Activated naive CD8-positive, alpha-beta T cell treated with anti-CD3 and anti-CD28 coated beads, Interleukin-2, amount 10 ng/mL, durations not matched to agents 7 days and 5 days (primary cell): ENCODE data around the gene APOL3. TPM values are rescaled to one million over a fixed set of nuclear protein-coding genes. Genes with fewer than 3 reads are reported as not detected.
A peak's percentile ranks its signal among the peaks of the same experiment; 100 is the strongest.
"Not testable (repeated sequence)": the region's sequence is repeated elsewhere in the genome, so short reads cannot be mapped to it uniquely, and the experiment has no call there.

Experiments used
- ATAC-seq: fragments of 150-1000 bp; cut with Tn5 transposase; one replicate; pipeline ENCODE4 v1.10.0; 2021; ENCODE audit warnings: low read depth, moderate library complexity
- POLR2A ChIA-PET: fragments of 350-600 bp; sonication (Branson Sonifier 250); formaldehyde crosslinking; loops from one replicate; lab custom pipeline; 2021; ENCODE audit warnings: antibody characterized with exemption; lab: Charles Lee
- DNase-seq: peaks from one replicate; pipeline ENCODE4 v3.0.0; 2021
- H3K27ac Mint-ChIP-seq: one replicate; pipeline ENCODE4 v1.8.0; 2022; ENCODE audit warnings: mild to moderate bottlenecking, mixed read lengths
- H3K27me3 Mint-ChIP-seq: one replicate; pipeline ENCODE4 v1.8.0; 2022; ENCODE audit warnings: mild to moderate bottlenecking, moderate library complexity, mixed read lengths
- H3K36me3 Mint-ChIP-seq: one replicate; pipeline ENCODE4 v1.8.0; 2021; ENCODE audit warnings: mild to moderate bottlenecking, mixed read lengths
- H3K4me1 Mint-ChIP-seq: one replicate; pipeline ENCODE4 v1.8.0; 2021; ENCODE audit warnings: mixed read lengths
- H3K4me3 Mint-ChIP-seq: one replicate; pipeline ENCODE4 v1.8.0; 2022; ENCODE audit warnings: mild to moderate bottlenecking, moderate library complexity, mixed read lengths
- H3K9me3 Mint-ChIP-seq: one replicate; pipeline ENCODE4 v1.8.0; 2021; ENCODE audit warnings: mixed read lengths
- total RNA-seq, 2 experiments: library from RNA; stranded (reverse); gene quantifications; one replicate each; pipeline ENCODE4 v1.2.3, GENCODE V29; 2021

The APOL3 gene
- total RNA-seq, 2 experiments from 2014 or later = 146 to 159 TPM

DNA sequence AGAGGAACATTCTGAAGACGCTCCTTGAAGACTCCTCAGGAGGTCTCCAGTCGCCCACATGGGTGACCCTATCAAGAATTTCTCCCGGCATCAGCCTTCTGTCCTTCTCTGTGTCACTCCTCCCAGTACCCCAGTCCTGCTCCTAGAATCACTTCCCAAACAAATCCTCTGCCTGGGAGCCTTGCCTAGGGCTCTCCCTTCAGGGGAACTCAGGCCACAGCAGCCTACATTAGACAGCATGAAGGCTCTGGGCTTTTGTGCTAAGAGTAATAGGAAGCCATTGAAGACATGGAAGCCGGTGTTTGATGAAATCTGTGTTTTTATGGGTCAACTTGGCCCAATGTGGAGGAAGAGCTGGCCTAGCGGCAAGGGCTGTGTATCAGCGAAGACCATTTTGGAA lies 27.3 kb upstream of the APOL3 start:
- H3K4me1 Mint-ChIP-seq, POLR2A ChIA-PET, DNase-seq, H3K4me3 Mint-ChIP-seq, H3K27ac Mint-ChIP-seq, H3K36me3 Mint-ChIP-seq, H3K27me3 Mint-ChIP-seq, H3K9me3 Mint-ChIP-seq, ATAC-seq: not testable (repeated sequence)

DNA sequence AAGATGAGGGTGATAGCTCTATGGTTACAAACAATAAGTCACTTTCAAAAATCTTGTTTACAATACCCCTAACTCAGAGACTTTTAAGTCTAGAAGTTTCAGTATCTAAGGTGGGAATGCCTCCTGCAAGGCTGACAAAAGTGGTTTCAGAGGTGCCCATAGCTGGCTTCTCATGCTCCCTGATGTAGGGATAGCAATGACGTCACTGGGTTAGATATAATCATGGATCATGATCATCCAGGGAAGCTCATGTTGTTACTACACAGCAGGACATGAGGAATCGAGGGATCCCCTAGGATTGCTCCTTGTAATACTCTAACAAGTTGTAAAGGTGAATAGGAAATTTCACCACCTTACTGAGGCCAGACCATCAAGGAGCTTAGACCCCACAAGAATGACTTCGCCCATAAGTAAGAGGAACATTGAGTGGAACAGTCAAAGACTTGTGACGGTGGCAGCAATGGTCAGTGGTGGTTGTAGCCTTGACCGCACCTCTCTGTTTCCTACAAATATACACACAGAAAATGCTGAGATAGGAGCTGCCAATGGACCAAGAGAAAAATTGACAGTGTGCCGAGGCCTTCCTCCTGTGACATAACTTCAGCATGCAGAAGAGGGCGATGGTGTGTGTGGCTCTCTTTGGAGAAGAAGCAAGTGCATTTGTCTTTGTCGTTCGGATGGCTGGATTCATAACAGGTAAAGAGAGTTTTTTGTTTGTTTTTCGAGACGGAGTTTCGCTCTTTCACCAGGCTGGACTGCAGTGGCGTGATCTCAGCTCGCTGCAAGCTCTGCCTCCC lies 25.5 kb upstream of the APOL3 start:
- ATAC-seq = no peak
- H3K9me3 Mint-ChIP-seq = no peaks in the 10 kb centered on the region
- no peak for DNase-seq
- no peak overlapping the region for H3K4me3 Mint-ChIP-seq
- H3K4me1 Mint-ChIP-seq = peaks cover 2% of the 10 kb centered on the region
- no peak overlapping the region for H3K27ac Mint-ChIP-seq
- peaks cover 12% of the 10 kb centered on the region for H3K27me3 Mint-ChIP-seq
- POLR2A ChIA-PET = interaction anchor here (1.0 kb wide), 1 partner anchor 43 kb away, joined by 3 read pairs; no protein-coding TSS in a partner anchor
- peaks cover 2% of the 10 kb centered on the region for H3K36me3 Mint-ChIP-seq

DNA sequence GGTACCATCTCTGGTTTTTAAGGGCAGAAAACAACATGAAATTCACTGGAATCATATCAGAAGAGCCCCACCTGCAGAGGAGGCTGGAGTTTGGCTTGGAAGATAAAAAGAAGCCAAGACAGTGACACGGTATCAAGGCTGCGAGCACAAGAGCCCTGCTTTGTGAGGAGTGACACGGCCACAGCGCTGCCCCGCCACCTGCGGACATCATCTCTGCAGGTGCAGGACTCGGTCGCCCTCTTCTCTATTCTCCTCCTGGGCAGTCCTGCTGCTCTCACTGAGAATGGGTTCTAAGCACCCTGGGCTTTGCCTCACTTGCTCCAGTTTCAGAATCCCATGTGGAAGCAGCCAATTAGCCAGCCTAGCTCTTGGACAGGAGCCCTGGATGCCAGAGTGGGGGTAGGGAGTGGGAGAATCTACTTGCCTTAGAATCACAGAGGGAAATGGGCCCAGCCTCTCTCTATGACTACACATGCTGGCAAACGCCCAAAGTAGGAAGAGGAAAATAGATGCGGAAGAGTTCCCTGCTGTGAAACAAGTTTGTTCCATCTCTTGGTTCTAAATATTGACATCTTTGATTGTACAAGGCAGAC lies 24.0 kb upstream of the APOL3 start:
- POLR2A ChIA-PET = no interaction called here
- no peaks in the 10 kb centered on the region for H3K36me3 Mint-ChIP-seq

DNA sequence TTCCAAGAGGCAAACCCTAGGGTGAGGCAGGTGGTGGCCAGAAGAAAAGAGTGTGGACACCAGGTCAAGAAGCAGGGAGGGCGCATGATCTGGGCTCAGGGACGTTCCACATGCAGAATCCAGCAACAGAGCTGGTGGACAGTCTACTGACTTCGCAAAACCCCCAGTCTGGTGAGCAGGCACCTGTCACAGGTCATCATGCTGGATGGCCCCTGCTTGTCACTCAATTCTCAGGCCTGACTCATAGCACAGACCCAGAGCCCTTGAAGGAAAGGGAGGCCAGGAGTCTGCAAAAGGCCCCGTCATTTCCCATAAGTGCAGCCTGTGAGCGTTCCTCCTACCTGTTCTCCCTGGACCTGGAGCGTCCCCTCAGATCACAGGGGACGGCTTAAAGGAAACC lies 22.9 kb upstream of the APOL3 start:
- Mint-ChIP-seq H3K4me3 (no peak overlapping the region), H3K27ac (no peak overlapping the region), H3K27me3 (peaks cover 12% of the 10 kb centered on the region), H3K36me3 (no peaks in the 10 kb centered on the region), H3K9me3 (no peaks in the 10 kb centered on the region), H3K4me1 (peaks cover 6% of the 10 kb centered on the region)
- DNase-seq (no peak), ATAC-seq (no peak)
- POLR2A ChIA-PET = interaction anchor here (0.6 to 1.6 kb wide), 2 partner anchors 24 to 43 kb away, joined by 4 to 7 read pairs; partner anchors contain the start of gene APOL3

More for the DNA sequence above, 24.0 kb upstream of the APOL3 start:
- peaks cover 12% of the 10 kb centered on the region for H3K27me3 Mint-ChIP-seq
- peaks cover 6% of the 10 kb centered on the region for H3K4me1 Mint-ChIP-seq
- no peak overlapping the region for H3K27ac Mint-ChIP-seq
- H3K4me3 Mint-ChIP-seq = no peak overlapping the region
- DNase-seq = no peak
- ATAC-seq = no peak
- H3K9me3 Mint-ChIP-seq = no peaks in the 10 kb centered on the region

DNA sequence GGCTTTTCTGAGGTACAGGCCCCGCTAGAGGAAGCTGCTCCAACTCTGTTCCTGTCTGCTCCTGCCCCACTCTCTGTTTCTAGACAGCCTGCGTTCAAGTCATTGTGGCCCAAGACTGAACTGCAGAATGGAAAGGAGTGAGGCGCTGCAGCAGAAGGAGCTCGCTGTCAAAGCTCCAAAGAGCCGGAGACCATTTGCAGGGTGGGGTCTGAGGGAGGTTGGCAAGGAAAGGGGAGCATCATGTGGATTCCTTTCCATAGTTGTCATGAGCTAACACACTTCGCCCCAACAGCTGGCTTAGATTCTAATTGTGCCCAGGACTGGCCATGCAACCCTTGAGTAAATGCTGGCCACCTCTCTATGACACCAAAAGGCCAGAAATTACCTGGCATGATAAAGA lies 22.3 kb upstream of the APOL3 start:
- H3K36me3 Mint-ChIP-seq = no peaks in the 10 kb centered on the region
- no peak overlapping the region for H3K4me3 Mint-ChIP-seq
- H3K27me3 Mint-ChIP-seq = peaks cover 10% of the 10 kb centered on the region
- no peaks in the 10 kb centered on the region for H3K9me3 Mint-ChIP-seq
- peaks cover 6% of the 10 kb centered on the region for H3K4me1 Mint-ChIP-seq
- POLR2A ChIA-PET = interaction anchor here (1.6 kb wide), 1 partner anchor 23 kb away, joined by 7 read pairs; the partner anchor contains the start of gene APOL3
- ATAC-seq (no peak), DNase-seq (no peak)
- H3K27ac Mint-ChIP-seq = no peak overlapping the region

DNA sequence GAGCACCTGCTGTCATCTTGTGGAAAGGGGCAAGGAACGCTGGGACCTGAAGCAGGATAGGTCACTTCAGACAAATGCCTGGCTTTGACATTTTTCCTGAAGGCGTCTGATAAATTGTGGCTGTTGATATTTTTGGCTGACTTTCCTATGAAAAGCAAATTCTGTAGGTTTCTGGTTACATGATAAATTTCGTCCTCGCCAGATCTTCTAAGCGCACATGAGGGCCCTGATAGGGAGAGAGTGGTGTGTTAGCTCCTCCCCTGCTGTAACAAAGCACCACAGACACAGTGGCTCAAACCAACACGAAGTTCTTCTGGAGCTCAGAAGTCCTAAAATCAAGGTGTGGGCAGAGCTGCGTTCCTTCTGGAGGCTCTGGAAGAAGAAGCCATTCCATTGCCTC lies 21.5 kb upstream of the APOL3 start:
- DNase-seq = no peak
- H3K9me3 Mint-ChIP-seq = no peaks in the 10 kb centered on the region
- POLR2A ChIA-PET = interaction anchor here (1.6 kb wide), 1 partner anchor 22 kb away, joined by 7 read pairs; the partner anchor contains the start of gene APOL3
- no peak for ATAC-seq
- peaks cover 2% of the 10 kb centered on the region for H3K36me3 Mint-ChIP-seq
- H3K4me1 Mint-ChIP-seq = peaks cover 6% of the 10 kb centered on the region
- H3K4me3 Mint-ChIP-seq = no peak overlapping the region
- peaks cover 10% of the 10 kb centered on the region for H3K27me3 Mint-ChIP-seq
- no peak overlapping the region for H3K27ac Mint-ChIP-seq

DNA sequence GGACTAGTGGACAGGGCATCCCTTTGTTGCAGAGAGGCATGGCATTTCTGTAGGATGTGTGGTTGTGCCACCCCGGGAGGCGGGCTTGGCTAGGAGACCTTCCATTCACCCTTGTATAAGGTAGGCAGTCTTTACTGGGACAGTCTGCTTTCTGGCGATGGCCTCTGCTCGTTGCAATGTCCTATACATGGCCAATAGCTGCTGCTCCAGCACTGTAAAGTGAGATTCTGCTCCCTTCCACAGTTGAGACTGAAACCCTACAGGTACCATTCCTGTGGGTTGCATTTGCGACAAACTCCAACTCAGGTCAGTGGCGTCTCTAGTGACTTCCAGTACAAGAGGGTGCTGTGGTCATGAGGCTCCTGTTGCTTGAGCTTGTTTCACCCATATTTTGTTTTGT lies 20.4 kb upstream of the APOL3 start:
- POLR2A ChIA-PET = no interaction called here
- no peak for ATAC-seq
- Mint-ChIP-seq H3K4me1 (peaks cover 4% of the 10 kb centered on the region), H3K4me3 (no peak overlapping the region), H3K27ac (no peak overlapping the region), H3K27me3 (peaks cover 7% of the 10 kb centered on the region), H3K36me3 (peaks cover 2% of the 10 kb centered on the region), H3K9me3 (peaks cover 1% of the 10 kb centered on the region)
- no peak for DNase-seq

DNA sequence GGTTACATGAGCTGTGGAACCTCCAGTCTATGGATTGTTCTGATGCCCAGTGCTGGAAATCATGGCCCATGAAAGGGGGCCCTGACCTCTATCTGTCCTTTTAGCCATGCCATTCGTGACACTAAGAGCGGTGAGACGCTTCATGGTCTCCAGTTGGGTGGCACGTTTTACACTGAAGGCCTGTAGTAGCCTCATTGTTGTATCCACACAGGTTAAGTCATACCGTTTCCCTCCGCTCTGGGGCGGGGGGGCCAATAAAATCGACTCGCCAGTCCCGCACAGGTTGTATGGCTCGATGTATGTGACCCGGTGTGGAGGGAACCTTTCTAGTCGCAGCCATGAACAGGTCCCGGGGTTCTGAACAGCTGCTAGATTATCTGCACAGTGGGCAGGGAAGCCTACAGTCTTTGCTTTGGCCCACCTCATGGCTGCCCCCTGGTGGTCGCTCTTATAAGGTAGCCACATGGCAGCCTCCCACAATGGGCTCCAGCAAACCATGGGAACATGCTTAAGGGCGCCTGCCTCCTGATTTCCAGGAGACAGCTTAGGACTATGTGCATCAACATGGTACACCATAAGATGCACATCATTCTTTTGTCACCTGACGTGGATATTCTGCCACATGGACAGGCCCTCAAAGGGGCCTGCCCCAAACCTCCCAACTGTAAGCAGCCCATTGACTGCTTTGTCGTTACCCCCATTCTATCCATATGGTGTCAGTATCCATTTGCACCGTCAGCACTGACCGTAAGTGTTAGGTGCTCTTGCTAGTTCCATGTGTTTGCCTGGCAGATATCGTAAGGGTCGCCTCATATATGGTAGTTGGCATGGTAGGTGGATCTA lies 19.7 kb upstream of the APOL3 start:
- ATAC-seq = peak; percentile 97

DNA sequence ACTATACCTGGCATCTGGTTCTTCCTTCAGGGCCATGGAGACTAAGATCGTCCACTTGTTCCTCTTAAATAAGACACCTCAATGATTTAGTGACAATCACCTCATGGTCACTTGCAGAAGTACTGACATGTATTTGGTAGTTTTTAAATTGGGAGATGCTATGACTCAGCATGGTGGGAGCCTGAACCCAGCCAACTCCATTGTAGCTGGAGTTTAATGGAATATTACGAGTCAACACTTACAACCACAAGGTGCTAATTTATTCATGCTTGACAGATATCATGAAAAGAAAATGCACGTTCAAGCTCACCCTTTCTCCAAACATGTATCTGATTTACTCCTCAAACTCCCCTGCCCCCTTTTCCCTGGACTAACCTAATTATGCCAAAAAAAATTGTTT lies 16.6 kb upstream of the APOL3 start:
- Mint-ChIP-seq H3K27ac (no peak overlapping the region), H3K36me3 (peaks cover 4% of the 10 kb centered on the region), H3K27me3 (no peaks in the 10 kb centered on the region), H3K4me3 (no peak overlapping the region), H3K4me1 (peaks cover 4% of the 10 kb centered on the region), H3K9me3 (peaks cover 5% of the 10 kb centered on the region)
- ATAC-seq (no peak), DNase-seq (no peak)
- POLR2A ChIA-PET = interaction anchor here (1.4 kb wide), 3 partner anchors 13 to 61 kb away, joined by 3 to 9 read pairs (median 3); partner anchors contain the start of gene APOL3

More for the DNA sequence above, 19.7 kb upstream of the APOL3 start:
- POLR2A ChIA-PET = interaction anchor here (0.9 to 1.0 kb wide), 2 partner anchors 20 to 24 kb away, joined by 3 to 4 read pairs; partner anchors contain the start of gene APOL3
- H3K27me3 Mint-ChIP-seq = peaks cover 5% of the 10 kb centered on the region
- H3K4me1 Mint-ChIP-seq = peaks cover 4% of the 10 kb centered on the region
- peaks cover 5% of the 10 kb centered on the region for H3K9me3 Mint-ChIP-seq
- H3K27ac Mint-ChIP-seq = no peak overlapping the region
- DNase-seq = peak; percentile 87
- H3K36me3 Mint-ChIP-seq = peaks cover 4% of the 10 kb centered on the region
- H3K4me3 Mint-ChIP-seq = no peak overlapping the region

DNA sequence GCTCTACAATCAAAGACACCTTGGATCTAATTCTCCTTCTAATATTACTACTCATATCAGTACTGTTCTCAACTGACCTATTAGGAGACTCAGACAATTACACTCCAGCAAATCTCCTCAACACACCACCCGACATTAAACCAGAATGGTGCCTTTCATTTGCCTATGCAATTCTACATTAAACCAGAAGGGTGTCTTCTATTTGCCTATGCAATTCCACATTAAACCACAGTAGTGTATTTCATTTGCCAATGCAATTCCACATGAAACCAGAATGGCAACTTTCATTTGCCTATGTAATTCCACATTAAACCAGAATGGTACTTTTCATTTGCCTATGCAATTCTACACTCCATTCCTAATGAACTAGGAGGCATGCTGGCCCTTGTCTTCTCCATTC lies 15.3 kb upstream of the APOL3 start:
- DNase-seq (no peak), ATAC-seq (no peak)
- Mint-ChIP-seq H3K4me1 (peaks cover 4% of the 10 kb centered on the region), H3K27ac (no peak overlapping the region), H3K9me3 (peaks cover 5% of the 10 kb centered on the region), H3K4me3 (no peak overlapping the region), H3K27me3 (no peaks in the 10 kb centered on the region), H3K36me3 (peaks cover 4% of the 10 kb centered on the region)
- POLR2A ChIA-PET = interaction anchor here (1.1 kb wide), 1 partner anchor 31 kb away, joined by 6 read pairs; no protein-coding TSS in a partner anchor

DNA sequence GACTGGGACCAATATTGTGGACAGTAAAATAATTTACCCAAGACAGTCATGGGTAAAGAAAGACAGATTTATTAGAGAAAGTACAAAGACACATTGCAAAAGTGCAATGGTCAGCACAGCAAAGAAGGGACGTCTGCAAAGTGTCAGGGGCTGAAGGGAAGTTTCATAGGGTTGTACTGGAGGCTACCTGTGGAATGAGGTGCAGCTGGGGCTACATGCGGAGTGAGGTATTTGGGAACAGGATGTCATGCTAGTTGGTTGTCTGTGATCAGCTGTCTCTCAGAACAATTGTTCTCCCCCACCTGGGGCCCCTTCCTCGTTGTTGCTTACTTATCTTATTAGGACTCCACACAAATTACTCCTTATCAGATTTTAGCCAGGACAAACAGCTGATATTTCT lies 11.4 kb upstream of the APOL3 start:
- H3K36me3 Mint-ChIP-seq = peaks cover 7% of the 10 kb centered on the region
- H3K27ac Mint-ChIP-seq = no peak overlapping the region
- POLR2A ChIA-PET = no interaction called here
- H3K27me3 Mint-ChIP-seq = no peaks in the 10 kb centered on the region
- ATAC-seq (no peak), DNase-seq (no peak)
- no peak overlapping the region for H3K4me3 Mint-ChIP-seq
- peaks cover 8% of the 10 kb centered on the region for H3K9me3 Mint-ChIP-seq
- peaks cover 7% of the 10 kb centered on the region for H3K4me1 Mint-ChIP-seq

DNA sequence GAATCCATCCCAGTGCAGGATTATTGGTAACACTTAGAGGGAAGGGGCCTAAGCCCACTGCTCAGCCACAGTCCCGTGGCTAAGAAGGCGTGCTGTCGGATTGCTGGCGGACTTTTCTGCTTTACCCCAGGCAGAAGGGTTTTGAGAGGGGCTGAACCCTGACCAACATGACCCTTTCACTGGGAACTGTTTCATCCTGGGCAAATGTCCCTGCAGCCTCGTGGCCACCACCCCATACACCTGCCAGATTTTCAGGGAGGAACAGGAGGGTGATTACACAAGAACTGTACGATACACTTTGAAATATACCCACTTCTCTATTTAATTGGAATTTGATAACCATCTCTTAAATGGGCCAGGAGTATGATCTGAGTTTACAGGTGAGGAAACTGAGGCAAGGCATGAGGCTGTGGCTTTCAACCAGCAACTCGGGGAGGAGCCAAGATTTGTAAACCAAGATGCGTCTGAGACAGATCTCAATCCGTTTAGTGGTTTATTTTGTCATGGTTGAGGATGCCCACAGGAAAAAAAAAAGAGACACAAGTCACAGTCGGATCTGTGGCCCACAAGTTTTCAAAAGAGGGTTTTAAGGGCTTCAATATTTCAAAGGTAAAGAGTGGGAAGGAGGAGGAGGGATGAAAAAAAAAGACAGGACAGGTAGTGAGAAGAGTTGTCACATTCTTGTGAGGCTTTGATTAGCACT lies 6.1 kb upstream of the APOL3 start:
- Mint-ChIP-seq H3K4me1 (peaks cover 52% of the 10 kb centered on the region), H3K27me3 (no peaks in the 10 kb centered on the region), H3K27ac (peak overlapping the region; percentile 69), H3K36me3 (peaks cover 4% of the 10 kb centered on the region), H3K9me3 (peaks cover 2% of the 10 kb centered on the region), H3K4me3 (peak overlapping the region; percentile 15)
- POLR2A ChIA-PET = interaction anchor here (0.9 kb wide), 1 partner anchor 10 kb away, joined by 4 read pairs; no protein-coding TSS in a partner anchor
- no peak for DNase-seq
- peak; percentile 45 for ATAC-seq
